ENCODE data around the gene PSAP.

The PSAP gene

GRCh38 chr10:71844695-71845094 is 6.4 kb downstream of the PSAP start:
- peak in 1 of 4 experiments; percentile 1 for DNase-seq

- DNase-seq = peak in 1 of 4 experiments; percentile 1
These were observed 7.0 kb downstream of the PSAP start for GRCh38 chr10:71844084-71844483.

GRCh38 chr10:71842856-71843686 is 8.0 kb downstream of the PSAP start:
- peak in 1 of 4 experiments; percentile 4 for DNase-seq

- DNase-seq = no peak
These were observed 8.6 kb downstream of the PSAP start for GRCh38 chr10:71842422-71842821.

- no peak for DNase-seq
These were observed 10.1 kb downstream of the PSAP start for GRCh38 chr10:71840958-71841335.

- peak in 2 of 4 experiments; percentile 56 to 63 for DNase-seq
These were observed 10.7 kb downstream of the PSAP start for GRCh38 chr10:71840177-71840957.

- peak in 2 of 4 experiments; percentile 63 to 64 for DNase-seq
These were observed 12.5 kb downstream of the PSAP start for GRCh38 chr10:71838264-71839211.

GRCh38 chr10:71837098-71837827 is 13.8 kb downstream of the PSAP start:
- peak in 1 of 4 experiments; percentile 19 for DNase-seq

GRCh38 chr10:71836596-71836974 is 14.5 kb downstream of the PSAP start:
- peak in 1 of 4 experiments; percentile 20 for DNase-seq

- DNase-seq = peak in 2 of 4 experiments; percentile 11 to 45
These were observed 15.1 kb downstream of the PSAP start for GRCh38 chr10:71835671-71836595.

- peak in 1 of 4 experiments; percentile 7 for DNase-seq
These were observed 16.7 kb downstream of the PSAP start for GRCh38 chr10:71834343-71834674.

- no peak for DNase-seq
These were observed 17.4 kb downstream of the PSAP start for GRCh38 chr10:71833451-71834342.

- peak in 2 of 4 experiments; percentile 21 to 41 for DNase-seq
These were observed 18.1 kb downstream of the PSAP start for GRCh38 chr10:71832967-71833366.

- peak in 2 of 4 experiments; percentile 39 for DNase-seq
These were observed 19.2 kb downstream of the PSAP start for GRCh38 chr10:71831646-71832552.

GRCh38 chr10:71830726-71831125 is 20.3 kb downstream of the PSAP start:
- peak in 1 of 4 experiments; percentile 10 for DNase-seq

- DNase-seq = peak; percentile 27 to 72 (median 56)
These were observed 21.2 kb downstream of the PSAP start for GRCh38 chr10:71829896-71830295.

GRCh38 chr10:71829171-71829570 is 21.9 kb downstream of the PSAP start:
- peak; percentile 92 to 98 (median 96) for DNase-seq

GRCh38 chr10:71828702-71829101 is 22.3 kb downstream of the PSAP start:
- DNase-seq = no peak

Measured in suppressor macrophage (primary cell).